Mammary epithelial cell (primary cell): Measurements from ENCODE around the gene SEMA5B.

Experiments used
- EZH2 ChIP-seq: IDR thresholded peaks from 2 replicates; pipeline ENCODE4 v1.6.1; 2012; ENCODE audit warnings: low read length, inconsistent platforms, borderline replicate concordance
- TF ChIP-seq, protein P1 (sequence below), 2 donors: IDR thresholded peaks in 1 of 2; conservative IDR thresholded peaks in 1 of 2; 2 replicates each; pipeline ENCODE4 v1.5.1; 2011 to 2012; ENCODE audit warnings: inconsistent platforms in 2 of 2, low read length in 2 of 2, mild to moderate bottlenecking in 2 of 2, control low read depth in 1 of 2, low read depth in 1 of 2; ENCODE audit not compliant: insufficient read depth in 1 of 2; ENCODE audit errors: extremely low read depth in 1 of 2

DNA sequence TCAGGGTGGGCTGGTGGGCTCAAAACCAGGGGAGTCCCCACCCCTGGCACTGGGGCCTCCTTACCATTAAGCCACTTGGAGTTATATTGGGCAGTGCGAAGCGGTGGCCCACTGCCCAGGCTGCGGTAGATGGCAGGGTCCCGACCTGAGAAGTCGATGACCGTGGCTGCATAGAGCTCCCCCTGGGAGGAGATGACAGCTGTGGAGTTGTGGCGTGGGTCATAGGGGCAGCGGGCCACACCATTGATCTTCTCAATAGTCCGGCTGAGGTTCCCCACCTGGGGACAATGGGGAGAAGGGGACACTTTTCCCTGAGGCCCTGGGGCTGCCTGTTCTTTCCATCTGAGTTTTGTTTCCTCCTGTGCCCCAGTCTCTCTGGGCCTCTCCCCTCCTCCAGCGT, 99.8 kb downstream of the SEMA5B start:
- TF ChIP-seq, protein P1, sequence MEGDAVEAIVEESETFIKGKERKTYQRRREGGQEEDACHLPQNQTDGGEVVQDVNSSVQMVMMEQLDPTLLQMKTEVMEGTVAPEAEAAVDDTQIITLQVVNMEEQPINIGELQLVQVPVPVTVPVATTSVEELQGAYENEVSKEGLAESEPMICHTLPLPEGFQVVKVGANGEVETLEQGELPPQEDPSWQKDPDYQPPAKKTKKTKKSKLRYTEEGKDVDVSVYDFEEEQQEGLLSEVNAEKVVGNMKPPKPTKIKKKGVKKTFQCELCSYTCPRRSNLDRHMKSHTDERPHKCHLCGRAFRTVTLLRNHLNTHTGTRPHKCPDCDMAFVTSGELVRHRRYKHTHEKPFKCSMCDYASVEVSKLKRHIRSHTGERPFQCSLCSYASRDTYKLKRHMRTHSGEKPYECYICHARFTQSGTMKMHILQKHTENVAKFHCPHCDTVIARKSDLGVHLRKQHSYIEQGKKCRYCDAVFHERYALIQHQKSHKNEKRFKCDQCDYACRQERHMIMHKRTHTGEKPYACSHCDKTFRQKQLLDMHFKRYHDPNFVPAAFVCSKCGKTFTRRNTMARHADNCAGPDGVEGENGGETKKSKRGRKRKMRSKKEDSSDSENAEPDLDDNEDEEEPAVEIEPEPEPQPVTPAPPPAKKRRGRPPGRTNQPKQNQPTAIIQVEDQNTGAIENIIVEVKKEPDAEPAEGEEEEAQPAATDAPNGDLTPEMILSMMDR (conservative IDR thresholded peaks at IDR 0.05 in 1 of 2, IDR thresholded peaks at IDR 0.05 in 1 of 2; ENCODE audit: extremely low read depth in 1 of 2, insufficient read depth in 1 of 2, low read depth in 1 of 2, low read length in 2 of 2) = no peak
- TF ChIP-seq EZH2 = no peak
